ENCODE data around the gene DOCK1. TPM values are rescaled to one million over a fixed set of nuclear protein-coding genes. Genes with fewer than 3 reads are reported as not detected.
"Not testable (repeated sequence)": the region's sequence is repeated elsewhere in the genome, so short reads cannot be mapped to it uniquely, and the experiment has no call there.

Gene DOCK1
- total and polyA plus RNA-seq, 2 experiments from 2014 or later, result 22.8 to 45.6 TPM

GRCh38 chr10:127292888-127293287 is 387.7 kb downstream of the DOCK1 start:
- no peaks in the 10 kb centered on the region for H3K4me1 ChIP-seq (ENCODE audit: insufficient read depth)
- H3K9ac ChIP-seq, result no peak overlapping the region
- no peak overlapping the region for H2AFZ ChIP-seq
- H3K27ac ChIP-seq, result no peak overlapping the region
- H3K4me3 ChIP-seq, result no peak overlapping the region
- no peaks in the 10 kb centered on the region for H3K36me3 ChIP-seq (ENCODE audit: low read depth)
- no peak for DNase-seq
- H3K9me2 ChIP-seq (ENCODE audit: insufficient read depth), result no peaks in the 10 kb centered on the region
- H3K27me3 ChIP-seq (replicated peaks; ENCODE audit: insufficient read depth), result no peaks in the 10 kb centered on the region
- 87 to 89% methylated on average over 4 of the region's 4 CpGs for WGBS, 2 experiments (ENCODE audit: low coverage in 1 of 2, low lambda C conversion rate in 2 of 2, missing lambda C conversion rate in 2 of 2)
- H3K9me3 ChIP-seq (ENCODE audit: low read depth), result no peaks in the 10 kb centered on the region
- no peak for TF ChIP-seq EZH2phosphoT487 (IDR thresholded peaks at IDR 0.05; ENCODE audit: insufficient read depth, low read depth)
- no peak for TF ChIP-seq EZH2 (IDR thresholded peaks at IDR 0.05; ENCODE audit: insufficient read depth, poor library complexity, severe bottlenecking)
- H3K4me2 ChIP-seq (ENCODE audit: unreplicated experiment), result no peak overlapping the region
- H3F3A ChIP-seq (ENCODE audit: insufficient read depth), result no peaks in the 10 kb centered on the region
- H4K20me1 ChIP-seq (ENCODE audit: insufficient read depth), result no peaks in the 10 kb centered on the region
- in situ Hi-C loops (cut with MboI), result no loop called here
- no peaks in the 10 kb centered on the region for H3K79me2 ChIP-seq (ENCODE audit: insufficient read depth)

GRCh38 chr10:127293640-127294039 is 388.4 kb downstream of the DOCK1 start:
- no peaks in the 10 kb centered on the region for H3K27me3 ChIP-seq (replicated peaks; ENCODE audit: insufficient read depth)
- no peak for TF ChIP-seq EZH2phosphoT487 (IDR thresholded peaks at IDR 0.05; ENCODE audit: insufficient read depth, low read depth)
- no peak for TF ChIP-seq EZH2 (IDR thresholded peaks at IDR 0.05; ENCODE audit: insufficient read depth, poor library complexity, severe bottlenecking)
- no peak overlapping the region for H3K27ac ChIP-seq
- H3K4me3 ChIP-seq, result no peak overlapping the region
- no peaks in the 10 kb centered on the region for H3F3A ChIP-seq (ENCODE audit: insufficient read depth)
- H2AFZ ChIP-seq, result no peak overlapping the region
- in situ Hi-C loops (cut with MboI), result no loop called here
- no peaks in the 10 kb centered on the region for H3K79me2 ChIP-seq (ENCODE audit: insufficient read depth)
- H3K36me3 ChIP-seq (ENCODE audit: low read depth), result no peaks in the 10 kb centered on the region
- no peak overlapping the region for H3K4me2 ChIP-seq (ENCODE audit: unreplicated experiment)
- H3K9ac ChIP-seq, result no peak overlapping the region
- H4K20me1 ChIP-seq (ENCODE audit: insufficient read depth), result no peaks in the 10 kb centered on the region
- H3K9me2 ChIP-seq (ENCODE audit: insufficient read depth), result no peaks in the 10 kb centered on the region
- no peak for DNase-seq
- H3K9me3 ChIP-seq (ENCODE audit: low read depth), result no peaks in the 10 kb centered on the region
- no peaks in the 10 kb centered on the region for H3K4me1 ChIP-seq (ENCODE audit: insufficient read depth)
- WGBS, 2 experiments (ENCODE audit: low coverage in 1 of 2, low lambda C conversion rate in 2 of 2, missing lambda C conversion rate in 2 of 2), result 92 to 95% methylated on average over 8 of the region's 8 CpGs

- in situ Hi-C loops (cut with MboI), result no loop called here
- Histone ChIP-seq H3K27ac (no peak overlapping the region), H3K9me3 (ENCODE audit: low read depth) (no peaks in the 10 kb centered on the region), H3K9ac (no peak overlapping the region), H3K36me3 (ENCODE audit: low read depth) (no peaks in the 10 kb centered on the region), H3K4me2 (ENCODE audit: unreplicated experiment) (no peak overlapping the region), H3F3A (ENCODE audit: insufficient read depth) (no peaks in the 10 kb centered on the region), H3K9me2 (ENCODE audit: insufficient read depth) (no peaks in the 10 kb centered on the region), H3K27me3 (replicated peaks; ENCODE audit: insufficient read depth) (no peaks in the 10 kb centered on the region), H4K20me1 (ENCODE audit: insufficient read depth) (no peaks in the 10 kb centered on the region), H3K4me3 (no peak overlapping the region), H2AFZ (no peak overlapping the region), H3K79me2 (ENCODE audit: insufficient read depth) (no peaks in the 10 kb centered on the region), H3K4me1 (ENCODE audit: insufficient read depth) (no peaks in the 10 kb centered on the region)
- DNase-seq, result no peak
- WGBS, 2 experiments (ENCODE audit: low coverage in 1 of 2, low lambda C conversion rate in 2 of 2, missing lambda C conversion rate in 2 of 2), result 99 to 100% methylated on average over 6 of the region's 6 CpGs
- no peak for TF ChIP-seq EZH2phosphoT487 (IDR thresholded peaks at IDR 0.05; ENCODE audit: insufficient read depth, low read depth)
- no peak for TF ChIP-seq EZH2 (IDR thresholded peaks at IDR 0.05; ENCODE audit: insufficient read depth, poor library complexity, severe bottlenecking)
Observed at GRCh38 chr10:127296696-127297095, 391.5 kb downstream of the DOCK1 start.

GRCh38 chr10:127298381-127298780 is 393.2 kb downstream of the DOCK1 start:
- in situ Hi-C loops (cut with MboI), result no loop called here
- peak; percentile 19 for DNase-seq
- Histone ChIP-seq H3K27ac (no peak overlapping the region), H3K9me2 (ENCODE audit: insufficient read depth) (no peaks in the 10 kb centered on the region), H3K27me3 (replicated peaks; ENCODE audit: insufficient read depth) (no peaks in the 10 kb centered on the region), H3K36me3 (ENCODE audit: low read depth) (no peaks in the 10 kb centered on the region), H3K4me2 (ENCODE audit: unreplicated experiment) (no peak overlapping the region), H2AFZ (no peak overlapping the region), H3K9me3 (ENCODE audit: low read depth) (no peaks in the 10 kb centered on the region), H3K9ac (no peak overlapping the region), H3F3A (ENCODE audit: insufficient read depth) (no peaks in the 10 kb centered on the region), H3K4me3 (no peak overlapping the region), H3K4me1 (ENCODE audit: insufficient read depth) (no peaks in the 10 kb centered on the region), H4K20me1 (ENCODE audit: insufficient read depth) (no peaks in the 10 kb centered on the region), H3K79me2 (ENCODE audit: insufficient read depth) (no peaks in the 10 kb centered on the region)
- WGBS, 2 experiments (ENCODE audit: low coverage in 1 of 2, low lambda C conversion rate in 2 of 2, missing lambda C conversion rate in 2 of 2), result 52 to 68% methylated on average over 4 of the region's 4 CpGs
- TF ChIP-seq EZH2 (IDR thresholded peaks at IDR 0.05; ENCODE audit: insufficient read depth, poor library complexity, severe bottlenecking), result no peak
- TF ChIP-seq EZH2phosphoT487 (IDR thresholded peaks at IDR 0.05; ENCODE audit: insufficient read depth, low read depth), result no peak

GRCh38 chr10:127299192-127299591 is 394.0 kb downstream of the DOCK1 start:
- H3K27me3 ChIP-seq (replicated peaks; ENCODE audit: insufficient read depth); H3K9ac ChIP-seq; H3K27ac ChIP-seq; H2AFZ ChIP-seq; DNase-seq; in situ Hi-C loops (cut with MboI); H3K9me2 ChIP-seq (ENCODE audit: insufficient read depth); H3K4me3 ChIP-seq; H3F3A ChIP-seq (ENCODE audit: insufficient read depth); H3K36me3 ChIP-seq (ENCODE audit: low read depth); H3K4me1 ChIP-seq (ENCODE audit: insufficient read depth); H4K20me1 ChIP-seq (ENCODE audit: insufficient read depth); H3K79me2 ChIP-seq (ENCODE audit: insufficient read depth); H3K4me2 ChIP-seq (ENCODE audit: unreplicated experiment); H3K9me3 ChIP-seq (ENCODE audit: low read depth): not testable (repeated sequence)
- 94 to 96% methylated on average over 11 of the region's 11 CpGs for WGBS, 2 experiments (ENCODE audit: low coverage in 1 of 2, low lambda C conversion rate in 2 of 2, missing lambda C conversion rate in 2 of 2)
